GM21528 (cell line): Measurements from ENCODE around the gene BRMS1L.
A peak's percentile ranks its signal among the peaks of the same experiment; 100 is the strongest.
"Not testable (repeated sequence)": the region's sequence is repeated elsewhere in the genome, so short reads cannot be mapped to it uniquely, and the experiment has no call there.

Experiments used
- ATAC-seq: cut with Tn5 transposase; IDR thresholded peaks from one replicate; pipeline ENCODE4 v1.9.1; 2021; ENCODE audit warnings: mild to moderate bottlenecking, moderate library complexity; ENCODE audit not compliant: unreplicated experiment, low FRiP score

BRMS1L gene, protein sequence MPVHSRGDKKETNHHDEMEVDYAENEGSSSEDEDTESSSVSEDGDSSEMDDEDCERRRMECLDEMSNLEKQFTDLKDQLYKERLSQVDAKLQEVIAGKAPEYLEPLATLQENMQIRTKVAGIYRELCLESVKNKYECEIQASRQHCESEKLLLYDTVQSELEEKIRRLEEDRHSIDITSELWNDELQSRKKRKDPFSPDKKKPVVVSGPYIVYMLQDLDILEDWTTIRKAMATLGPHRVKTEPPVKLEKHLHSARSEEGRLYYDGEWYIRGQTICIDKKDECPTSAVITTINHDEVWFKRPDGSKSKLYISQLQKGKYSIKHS

DNA sequence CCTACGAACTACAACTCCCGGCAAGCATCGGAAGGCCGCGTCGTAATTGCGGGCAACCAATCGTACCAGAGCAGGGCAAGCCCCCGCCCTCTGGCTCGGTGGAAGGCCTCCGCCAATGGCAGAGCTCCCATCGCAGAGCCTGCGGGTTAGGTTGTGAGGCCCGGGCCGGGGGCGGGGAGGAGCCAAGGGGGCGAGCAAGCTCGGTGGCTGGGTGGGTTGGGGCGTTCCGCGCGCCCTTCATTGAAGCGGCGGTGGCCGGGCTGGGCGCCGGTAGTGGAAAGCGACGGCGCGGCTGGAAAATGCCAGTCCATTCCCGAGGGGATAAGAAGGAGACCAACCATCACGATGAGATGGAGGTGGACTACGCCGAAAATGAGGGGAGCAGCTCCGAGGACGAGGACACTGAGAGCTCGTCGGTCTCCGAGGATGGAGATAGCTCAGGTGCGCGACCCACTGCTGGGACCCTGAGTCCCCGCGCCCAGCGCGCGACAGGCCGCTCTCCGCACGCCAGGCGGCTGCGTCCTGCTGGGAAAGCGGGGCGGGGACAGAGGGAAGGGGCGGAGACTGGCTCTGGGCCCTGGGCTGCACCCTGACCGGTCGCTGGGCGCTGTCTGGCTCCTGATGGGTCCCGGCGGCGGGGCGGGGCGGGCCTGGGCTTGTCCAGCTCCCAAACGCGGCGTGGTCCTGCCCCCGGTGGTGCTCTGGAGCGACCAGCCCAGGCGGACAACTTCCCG lies at the start of gene BRMS1L:
TSS of gene BRMS1L (plus strand) at position 121 of the 734 bp plus-strand sequence. CDS start at position 300, 179 bp downstream.
- ATAC-seq = peak; percentile 98

DNA sequence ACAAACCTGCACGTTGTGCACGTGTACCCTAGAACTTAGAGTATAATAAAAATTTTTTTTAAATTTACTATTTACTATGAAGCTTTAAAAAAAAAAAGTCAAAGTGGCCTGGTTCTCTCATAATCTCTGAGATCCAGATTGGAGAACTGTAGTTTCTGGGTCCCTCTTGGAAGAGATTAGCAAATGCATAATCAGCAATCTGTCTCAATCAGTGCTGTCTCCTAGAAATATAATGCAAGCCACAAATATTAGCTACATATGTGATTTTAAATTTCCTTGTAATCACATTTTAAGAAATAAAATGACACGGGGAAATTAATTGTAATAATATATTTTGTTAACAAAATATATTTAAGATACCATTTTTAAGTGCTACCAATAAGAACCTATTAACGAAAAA lies 49.3 kb upstream of the BRMS1L start:
- ATAC-seq = no peak

DNA sequence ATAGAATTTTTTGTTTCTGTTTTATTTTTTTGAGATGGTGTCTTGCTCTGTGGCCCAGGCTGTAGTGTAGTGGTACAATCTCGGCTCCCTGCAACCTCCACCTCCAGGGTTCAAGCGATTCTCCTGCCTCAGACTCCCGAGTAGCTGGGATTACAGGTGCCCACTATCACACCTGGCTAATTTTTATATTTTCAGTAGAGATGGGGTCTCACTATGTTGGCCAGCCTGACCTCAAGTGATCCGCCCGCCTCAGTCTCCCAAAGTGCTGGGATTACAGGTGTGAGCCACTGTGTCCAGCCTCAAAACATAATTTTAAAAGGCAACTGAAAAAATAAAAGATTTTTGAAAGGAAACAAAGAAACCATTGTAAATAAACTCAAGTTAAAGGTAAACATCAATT lies 48.6 kb upstream of the BRMS1L start:
- ATAC-seq = not testable (repeated sequence)

DNA sequence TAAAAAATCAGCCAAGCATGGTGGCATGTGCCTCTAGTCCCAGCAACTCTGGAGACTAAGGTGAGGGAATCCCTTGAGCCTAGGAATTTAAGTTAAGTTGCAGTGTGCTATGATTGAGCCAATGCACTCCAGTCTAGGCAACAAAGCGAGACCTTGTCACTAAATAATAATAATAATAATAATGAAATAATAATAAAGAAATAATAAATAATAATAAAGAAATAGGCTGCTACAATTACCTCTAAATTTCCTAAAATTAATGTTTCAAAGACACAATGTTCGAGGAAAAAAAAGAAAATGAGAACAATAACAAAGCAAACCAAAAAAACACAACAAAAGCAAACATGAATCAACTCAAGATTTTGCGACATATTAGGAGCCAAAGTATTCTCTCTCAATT lies 46.8 kb upstream of the BRMS1L start:
- ATAC-seq = no peak

DNA sequence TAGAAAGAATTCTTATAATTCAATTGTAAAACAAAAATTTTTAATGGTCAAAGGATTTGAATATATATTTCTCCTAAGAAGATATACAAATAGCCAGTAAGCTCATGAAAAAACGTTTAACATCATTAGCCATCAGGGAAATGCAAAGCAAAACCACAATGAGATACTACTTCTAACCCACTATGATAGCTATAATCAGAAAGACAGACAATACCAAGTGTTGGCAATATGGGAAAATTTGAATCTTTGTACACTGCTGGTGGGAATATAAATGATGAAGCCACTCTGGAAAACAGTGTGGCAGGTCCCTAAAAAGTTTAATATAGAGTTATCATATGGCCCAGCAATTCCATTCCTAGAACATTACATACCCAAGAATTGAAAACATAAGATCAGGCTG lies 42.4 kb upstream of the BRMS1L start:
- ATAC-seq = no peak

DNA sequence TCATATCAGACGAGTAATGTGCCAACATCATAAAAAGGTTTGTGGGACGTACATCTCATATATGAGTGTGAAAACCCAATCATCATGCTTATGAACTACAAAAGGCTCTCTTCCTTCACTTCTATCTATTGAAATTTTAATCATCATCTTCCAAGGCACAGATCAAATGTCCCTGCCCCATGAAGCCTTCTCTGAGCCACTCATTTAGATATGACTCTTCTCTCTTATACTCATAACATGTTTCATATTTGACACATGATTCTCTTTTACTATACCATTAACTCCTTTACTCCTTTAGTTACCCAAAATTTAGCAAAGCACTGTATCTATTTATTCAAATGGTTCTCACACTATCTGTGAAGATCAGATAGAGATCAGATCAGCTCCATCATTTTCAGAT lies 39.3 kb upstream of the BRMS1L start:
- ATAC-seq = no peak

DNA sequence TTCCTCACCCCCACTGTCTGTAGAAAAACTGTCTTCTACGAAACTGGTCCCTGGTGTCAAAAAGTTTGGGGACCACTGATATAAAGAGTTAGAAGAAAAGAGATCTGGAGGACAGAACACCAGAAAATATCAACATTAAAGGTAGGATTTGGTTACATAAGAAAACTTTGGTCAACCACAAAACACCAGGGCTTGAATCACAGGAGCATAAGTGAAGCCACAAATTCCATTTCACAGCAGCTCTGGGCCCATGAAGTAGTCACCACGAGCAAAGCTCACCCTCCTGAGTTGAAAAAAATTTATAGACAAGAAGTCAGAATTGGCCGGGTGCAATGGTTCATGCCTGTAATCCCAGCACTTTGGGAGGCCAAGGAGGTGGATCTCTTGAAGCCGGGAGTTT lies 36.5 kb upstream of the BRMS1L start:
- ATAC-seq = no peak

DNA sequence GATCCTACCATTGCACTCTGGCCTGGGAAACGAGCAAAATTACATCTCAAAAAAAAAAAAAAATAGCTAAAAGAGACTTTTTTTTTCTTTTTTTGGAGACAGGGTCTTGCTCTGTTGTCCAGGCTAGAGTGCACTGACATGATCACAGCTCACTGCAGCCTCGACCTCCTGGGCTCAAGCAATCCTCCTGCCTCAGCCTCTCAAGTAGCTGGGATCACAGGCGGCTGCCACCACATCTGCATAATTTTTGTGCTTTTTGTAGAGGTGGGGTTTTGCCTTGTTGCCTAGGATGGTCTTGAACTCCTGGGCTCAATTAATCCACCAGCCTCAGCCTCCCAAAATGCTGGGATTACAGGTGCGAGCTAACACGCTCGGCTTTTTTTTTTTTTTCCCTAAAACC lies 28.3 kb upstream of the BRMS1L start:
- ATAC-seq = no peak

DNA sequence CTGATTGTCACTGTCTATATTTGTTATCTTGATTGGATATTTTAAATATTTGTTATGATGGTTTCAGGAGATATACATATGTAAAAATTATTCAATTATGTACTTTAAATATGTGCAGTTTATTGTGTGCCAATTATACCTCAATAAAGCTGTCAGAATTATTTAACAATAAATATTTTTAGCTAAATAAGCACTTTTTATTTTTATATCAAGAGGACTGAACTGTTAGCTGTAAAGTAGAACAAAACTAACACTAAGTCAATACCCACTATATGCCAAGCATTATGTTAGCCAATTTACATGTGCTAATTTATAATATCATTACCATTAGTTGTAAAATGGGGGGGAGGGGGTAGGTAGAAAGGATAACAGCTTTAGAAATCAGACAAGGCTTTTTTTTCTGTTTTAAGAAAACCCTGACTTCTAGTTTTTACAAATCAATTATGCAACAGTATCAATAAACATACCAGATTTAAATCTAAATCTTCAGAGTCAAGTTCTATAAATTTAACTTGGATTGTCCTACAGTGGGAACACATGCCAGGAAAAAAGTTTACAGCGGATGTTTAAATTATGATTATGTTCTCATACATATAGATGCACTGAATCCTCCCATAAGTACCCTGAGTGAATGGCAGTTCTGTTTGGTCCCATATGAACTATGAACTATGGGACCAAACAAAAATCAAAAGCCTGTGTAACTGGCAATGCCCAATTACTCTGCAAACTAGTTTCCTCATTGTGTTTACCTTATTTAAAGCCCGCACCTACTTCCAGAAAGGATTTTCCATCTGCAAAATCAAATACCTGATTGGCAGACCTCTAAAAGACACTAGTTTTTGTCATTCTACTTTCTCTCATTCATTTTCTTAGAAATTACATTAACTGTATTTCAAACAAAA lies 19.9 kb upstream of the BRMS1L start:
- no peak for ATAC-seq

DNA sequence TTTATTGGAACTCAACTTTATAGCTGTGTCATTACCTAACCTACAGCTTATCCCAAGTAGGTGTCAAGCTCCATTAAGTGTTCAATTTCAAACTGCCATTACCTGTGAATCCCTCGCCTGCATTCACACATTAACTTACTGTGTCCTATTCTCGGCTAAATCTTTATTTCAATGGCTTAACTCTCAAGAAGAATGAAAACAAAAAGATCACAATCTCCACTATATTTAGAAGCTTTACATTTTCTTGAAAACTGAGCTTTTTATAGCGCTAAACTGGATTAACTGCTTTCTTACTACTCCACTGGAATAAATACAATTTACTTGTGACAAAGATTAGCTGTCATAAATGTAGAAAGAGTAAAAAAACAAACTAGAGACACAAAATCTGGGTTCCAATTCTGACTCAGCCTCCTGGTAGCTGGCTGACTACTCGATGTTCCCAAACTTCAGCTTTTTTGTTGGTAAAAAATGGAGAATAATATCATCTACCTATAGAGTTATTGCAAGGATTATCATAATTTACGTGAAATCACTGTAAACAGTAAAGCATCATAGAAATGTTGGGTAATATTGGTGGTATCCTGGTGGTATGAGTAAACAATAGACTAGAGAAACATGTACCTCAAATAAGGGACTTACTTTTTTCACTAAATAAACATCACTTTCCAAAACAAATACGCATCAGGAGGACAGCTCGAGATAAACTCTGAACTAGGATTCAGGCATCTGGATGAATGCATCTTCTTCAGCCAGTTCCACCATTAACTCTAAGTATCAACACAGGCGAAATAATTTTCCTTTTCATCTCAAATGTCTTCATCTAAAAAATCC lies 18.8 kb upstream of the BRMS1L start:
- ATAC-seq = no peak

DNA sequence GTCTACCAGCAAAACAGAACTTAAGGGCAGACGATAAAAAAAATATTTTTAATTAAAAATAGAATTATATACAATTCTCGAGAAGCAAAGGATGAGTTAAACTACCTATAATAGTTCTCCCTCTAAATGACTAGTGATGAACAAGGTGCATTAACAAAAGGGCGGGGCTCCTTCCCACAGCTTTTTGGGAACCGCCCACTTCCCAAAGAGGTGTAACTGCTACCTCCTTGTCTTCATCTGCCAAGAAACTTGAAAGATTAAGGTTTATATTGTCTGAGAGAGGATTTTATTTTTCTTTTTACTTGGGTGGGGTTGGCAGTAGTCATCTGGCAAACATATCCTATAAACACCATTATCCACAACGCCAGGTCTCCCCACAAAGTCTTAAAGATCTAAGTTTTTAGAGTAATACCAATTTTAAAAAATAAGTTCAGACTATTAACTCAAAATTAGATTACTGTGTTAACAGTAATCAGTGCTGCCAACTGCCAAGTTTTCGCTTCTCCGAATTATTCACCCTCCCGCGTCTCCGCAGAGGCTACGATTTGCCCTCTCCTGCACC lies 18.0 kb upstream of the BRMS1L start:
- ATAC-seq = no peak

DNA sequence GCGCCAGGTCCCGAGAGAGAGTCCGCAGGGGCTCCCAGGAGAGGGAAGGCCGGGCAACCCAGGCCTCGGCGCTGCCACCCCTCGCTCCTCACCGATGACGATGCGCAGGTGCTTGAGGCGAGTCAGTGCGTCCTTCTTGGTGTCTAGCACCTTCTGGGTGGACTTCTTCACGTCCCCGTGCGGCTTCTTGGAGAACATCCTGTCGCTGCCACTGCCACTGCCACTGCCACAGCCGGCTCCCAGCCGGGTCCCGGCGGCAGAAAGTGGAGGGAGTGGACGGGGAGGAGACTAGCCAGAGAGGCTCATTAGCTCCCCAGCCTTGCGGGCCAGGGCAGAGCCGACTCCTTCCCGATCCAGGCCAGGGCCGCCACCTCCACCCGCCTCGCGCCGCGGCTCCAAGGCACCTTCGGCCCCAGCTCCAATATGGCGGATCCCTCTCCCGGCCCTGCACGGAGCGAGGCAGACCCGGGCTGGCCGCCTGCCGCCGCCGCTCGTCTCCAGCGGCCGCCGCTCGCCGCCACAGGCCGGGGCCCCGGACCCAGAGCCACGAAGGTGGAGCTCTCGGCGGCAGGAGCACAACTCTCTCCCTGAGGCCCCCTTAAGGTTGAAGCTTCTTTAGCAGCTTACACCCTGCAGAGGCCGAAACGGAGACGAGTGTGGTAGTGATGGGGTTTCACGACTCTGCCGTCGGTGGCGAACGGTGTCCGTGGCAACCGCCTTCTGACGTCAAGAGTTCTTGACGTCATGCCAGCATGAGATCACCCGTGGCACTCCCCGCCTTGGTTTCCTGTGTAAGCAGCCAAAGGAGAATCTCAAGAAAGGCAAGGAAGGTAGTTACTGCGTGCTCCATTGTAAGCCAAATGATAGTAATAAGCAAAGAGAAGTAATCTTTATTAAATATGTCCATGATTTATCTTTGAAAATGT lies 17.2 kb upstream of the BRMS1L start, which contains the start of gene RALGAPA1:
TSS of gene RALGAPA1 (minus strand) at position 658 of the 926 bp plus-strand sequence. CDS start at position 198, 460 bp downstream.
- ATAC-seq = peak; percentile 98

DNA sequence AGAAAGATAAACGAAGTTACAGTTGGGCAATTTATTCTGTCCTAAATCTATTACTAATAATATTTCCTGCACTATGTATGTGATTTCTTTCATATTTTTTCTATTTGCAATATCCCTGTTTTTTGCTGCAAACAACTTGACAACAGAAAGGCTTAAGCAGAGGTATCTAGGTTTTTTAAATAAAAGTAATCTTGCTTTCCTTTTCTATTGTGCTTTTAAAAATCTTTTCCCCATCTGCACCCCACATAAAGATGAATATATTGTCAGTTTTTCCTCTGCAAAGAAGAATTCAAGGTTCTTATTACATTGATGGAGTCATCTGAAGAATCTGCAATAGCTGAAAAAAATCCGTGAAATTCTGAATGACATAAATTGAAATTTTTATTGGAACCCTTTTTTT lies 16.5 kb upstream of the BRMS1L start:
- no peak for ATAC-seq

DNA sequence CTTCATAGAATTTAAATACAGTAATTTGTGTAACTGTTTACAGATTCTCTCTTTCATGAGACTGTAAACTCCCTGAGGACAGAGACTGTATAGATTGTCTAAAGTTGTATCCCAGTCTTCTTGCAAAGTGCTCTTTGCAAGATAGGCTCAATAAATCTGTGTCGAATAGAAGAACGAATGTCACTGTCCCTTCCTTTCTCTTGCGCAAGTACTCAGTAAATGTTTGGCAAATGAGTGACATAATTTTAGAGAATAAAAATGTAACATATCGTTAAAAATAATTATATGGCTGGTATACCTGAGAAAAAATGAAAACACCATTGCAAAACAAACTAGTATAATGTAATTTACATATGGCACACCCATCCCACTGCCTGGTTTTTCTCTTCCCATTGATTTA lies 15.2 kb upstream of the BRMS1L start:
- no peak for ATAC-seq

DNA sequence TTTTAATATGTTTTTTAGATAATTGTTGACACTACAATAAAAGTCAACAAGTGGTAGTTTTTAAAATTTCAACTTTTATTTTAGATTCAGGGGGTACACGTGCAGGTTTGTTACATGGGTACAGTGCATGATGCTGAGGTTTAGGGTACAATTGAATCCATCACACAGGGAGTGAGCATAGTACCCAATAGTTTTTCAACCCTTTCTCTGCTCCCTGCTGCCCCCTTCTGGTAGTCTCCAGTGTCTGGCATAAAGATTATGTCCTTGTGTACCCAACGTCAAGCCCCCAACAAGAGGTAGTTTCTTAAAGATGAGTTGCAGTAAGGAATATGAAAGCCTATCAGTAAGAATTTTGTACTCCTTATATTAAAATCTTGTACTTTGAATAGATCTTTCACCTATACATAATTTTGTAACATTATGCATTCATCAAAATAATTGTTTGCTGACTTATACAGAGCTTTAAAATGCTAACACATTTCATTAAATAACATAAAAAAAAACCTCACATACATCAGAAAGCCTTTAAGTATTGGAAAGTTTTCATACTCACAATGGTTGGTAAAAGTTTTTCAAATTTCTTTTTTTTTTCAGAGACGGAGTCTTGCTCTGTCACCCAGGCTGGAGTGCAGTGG lies 11.7 kb upstream of the BRMS1L start:
- ATAC-seq = no peak

DNA sequence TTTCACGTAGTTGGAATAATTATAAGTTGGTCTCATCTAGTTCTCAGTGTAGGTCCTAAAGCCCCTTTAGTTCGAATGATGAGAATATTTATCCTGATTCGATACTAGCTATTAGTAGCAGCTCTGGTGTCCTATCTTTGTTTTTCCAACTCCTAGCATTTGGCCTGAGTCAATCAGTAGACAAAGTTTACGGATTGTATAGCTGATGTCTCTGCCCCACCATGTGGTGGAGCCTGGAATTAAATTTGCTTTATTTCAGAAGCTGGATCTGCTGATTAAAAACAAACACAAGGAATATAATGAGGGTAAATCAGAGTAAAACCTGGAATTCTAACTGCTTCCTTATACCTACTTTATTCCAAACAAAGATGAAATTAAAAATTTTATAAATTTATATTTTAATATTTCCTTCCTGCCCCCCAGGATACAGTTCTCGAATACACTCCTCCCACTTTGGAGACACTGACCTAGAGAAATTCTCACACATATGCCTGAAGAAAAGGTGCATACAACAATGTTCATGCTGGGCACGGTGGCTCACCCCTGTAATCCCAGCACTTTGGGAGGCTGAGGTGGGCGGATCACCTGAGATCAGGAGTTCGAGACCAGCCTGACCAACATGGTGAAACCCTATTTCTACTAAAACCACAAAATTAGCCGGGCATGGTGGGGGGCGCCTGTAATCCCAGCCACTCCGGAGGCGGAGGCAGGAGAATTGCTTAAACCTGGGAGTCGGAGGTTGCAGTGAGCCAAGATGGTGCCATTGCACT lies 7.6 kb upstream of the BRMS1L start:
- no peak for ATAC-seq
